Measurements from ENCODE around the gene AQP12B.

Gene AQP12B

GRCh38 chr2:240644859-240645301 lies 37.8 kb downstream of the AQP12B start:
- Mint-ChIP-seq H3K4me3 (no peak overlapping the region), H3K27me3 (peaks cover 23% of the 10 kb centered on the region), H3K9me3 (no peaks in the 10 kb centered on the region), H3K27ac (no peak overlapping the region), H3K4me1 (peaks cover 1% of the 10 kb centered on the region), H3K36me3 (ENCODE audit: low read depth) (no peaks in the 10 kb centered on the region)
- no peak for DNase-seq
- no peak for ATAC-seq

GRCh38 chr2:240644171-240644651 lies 38.5 kb downstream of the AQP12B start:
- Mint-ChIP-seq H3K4me3 (no peak overlapping the region), H3K27me3 (peaks cover 19% of the 10 kb centered on the region), H3K9me3 (no peaks in the 10 kb centered on the region), H3K36me3 (ENCODE audit: low read depth) (no peaks in the 10 kb centered on the region), H3K4me1 (peaks cover 1% of the 10 kb centered on the region), H3K27ac (no peak overlapping the region)
- no peak for ATAC-seq
- DNase-seq = no peak

DNA sequence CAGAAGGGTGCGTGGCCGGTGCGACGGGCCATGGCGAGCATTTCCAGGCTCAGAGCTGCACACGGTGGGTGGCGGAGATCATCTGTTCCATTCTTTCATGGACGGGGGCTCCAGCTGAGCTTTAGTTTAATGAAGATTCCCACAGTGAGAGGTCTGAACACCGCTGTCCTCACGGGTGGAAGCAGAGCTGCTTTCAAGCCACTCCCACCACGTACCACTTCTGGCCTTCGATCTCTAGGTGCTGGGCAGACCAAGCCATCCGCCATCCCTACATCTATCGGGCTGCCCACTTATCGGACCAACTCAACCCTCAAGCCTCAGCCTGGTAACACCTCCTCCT lies 38.9 kb downstream of the AQP12B start:
- ATAC-seq (no peak), DNase-seq (no peak)
- peaks cover 1% of the 10 kb centered on the region for H3K4me1 Mint-ChIP-seq
- H3K27ac Mint-ChIP-seq = no peak overlapping the region
- H3K27me3 Mint-ChIP-seq = peaks cover 15% of the 10 kb centered on the region
- H3K9me3 Mint-ChIP-seq = no peaks in the 10 kb centered on the region
- H3K4me3 Mint-ChIP-seq = no peak overlapping the region
- H3K36me3 Mint-ChIP-seq (ENCODE audit: low read depth) = no peaks in the 10 kb centered on the region

GRCh38 chr2:240643093-240643810 lies 39.4 kb downstream of the AQP12B start:
- H3K27ac Mint-ChIP-seq = no peak overlapping the region
- H3K4me3 Mint-ChIP-seq = no peak overlapping the region
- H3K27me3 Mint-ChIP-seq = peaks cover 9% of the 10 kb centered on the region
- H3K9me3 Mint-ChIP-seq = no peaks in the 10 kb centered on the region
- H3K36me3 Mint-ChIP-seq (ENCODE audit: low read depth) = no peaks in the 10 kb centered on the region
- DNase-seq (no peak), ATAC-seq (no peak)
- peaks cover 1% of the 10 kb centered on the region for H3K4me1 Mint-ChIP-seq

- Mint-ChIP-seq H3K4me1 (peaks cover 1% of the 10 kb centered on the region), H3K27ac (no peak overlapping the region), H3K9me3 (no peaks in the 10 kb centered on the region), H3K27me3 (peaks cover 5% of the 10 kb centered on the region), H3K36me3 (ENCODE audit: low read depth) (no peaks in the 10 kb centered on the region), H3K4me3 (no peak overlapping the region)
- no peak for DNase-seq
- ATAC-seq = no peak
These were observed 39.9 kb downstream of the AQP12B start for GRCh38 chr2:240642806-240643092.

- Mint-ChIP-seq H3K27ac (no peak overlapping the region), H3K36me3 (ENCODE audit: low read depth) (no peaks in the 10 kb centered on the region), H3K27me3 (peaks cover under 1% of the 10 kb centered on the region), H3K4me3 (no peak overlapping the region), H3K9me3 (no peaks in the 10 kb centered on the region), H3K4me1 (peaks cover 1% of the 10 kb centered on the region)
- ATAC-seq (no peak), DNase-seq (no peak)
These were observed 40.5 kb downstream of the AQP12B start for GRCh38 chr2:240642061-240642805.

DNA sequence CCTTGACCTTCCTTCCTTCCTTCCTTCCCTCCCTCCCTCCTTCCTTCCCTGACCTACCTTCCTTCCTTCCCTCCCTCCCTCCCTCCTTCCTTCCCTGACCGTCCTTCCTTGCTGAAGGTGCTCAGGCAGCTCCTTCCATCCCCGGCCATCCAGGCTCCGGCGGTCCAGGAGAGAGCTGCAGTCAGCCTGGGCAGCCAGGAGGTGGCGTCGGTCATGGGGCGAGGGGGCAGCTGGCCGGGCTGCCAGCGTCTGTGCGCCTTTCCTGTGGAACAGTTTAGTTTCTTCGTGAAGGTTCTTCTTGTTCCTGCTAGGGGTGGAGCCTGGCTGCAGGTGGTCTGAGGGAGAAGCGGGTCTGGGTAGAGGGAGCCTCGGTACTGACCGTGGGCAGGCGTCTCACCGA lies 41.7 kb downstream of the AQP12B start:
- Mint-ChIP-seq H3K36me3 (ENCODE audit: low read depth) (no peaks in the 10 kb centered on the region), H3K27ac (no peak overlapping the region), H3K4me1 (no peaks in the 10 kb centered on the region), H3K27me3 (no peaks in the 10 kb centered on the region), H3K4me3 (no peak overlapping the region), H3K9me3 (no peaks in the 10 kb centered on the region)
- ATAC-seq = no peak
- peak; percentile 50 for DNase-seq

- no peak for DNase-seq
- H3K36me3 Mint-ChIP-seq (ENCODE audit: low read depth) = no peaks in the 10 kb centered on the region
- no peak for ATAC-seq
- no peak overlapping the region for H3K27ac Mint-ChIP-seq
- H3K9me3 Mint-ChIP-seq = peaks cover 3% of the 10 kb centered on the region
- no peak overlapping the region for H3K4me3 Mint-ChIP-seq
- H3K4me1 Mint-ChIP-seq = no peaks in the 10 kb centered on the region
- no peaks in the 10 kb centered on the region for H3K27me3 Mint-ChIP-seq
These were observed 43.1 kb downstream of the AQP12B start for GRCh38 chr2:240639566-240639965.

- Mint-ChIP-seq H3K9me3 (peaks cover 10% of the 10 kb centered on the region), H3K4me1 (no peaks in the 10 kb centered on the region), H3K27ac (no peak overlapping the region), H3K36me3 (ENCODE audit: low read depth) (peaks cover 2% of the 10 kb centered on the region), H3K4me3 (no peak overlapping the region), H3K27me3 (no peaks in the 10 kb centered on the region)
- no peak for ATAC-seq
- no peak for DNase-seq
These were observed 44.0 kb downstream of the AQP12B start for GRCh38 chr2:240638512-240639160.

- ATAC-seq (no peak), DNase-seq (no peak)
- no peak overlapping the region for H3K27ac Mint-ChIP-seq
- H3K9me3 Mint-ChIP-seq = peaks cover 16% of the 10 kb centered on the region
- H3K4me3 Mint-ChIP-seq = no peak overlapping the region
- H3K4me1 Mint-ChIP-seq = no peaks in the 10 kb centered on the region
- H3K36me3 Mint-ChIP-seq (ENCODE audit: low read depth) = peaks cover 8% of the 10 kb centered on the region
- H3K27me3 Mint-ChIP-seq = no peaks in the 10 kb centered on the region
These were observed 44.8 kb downstream of the AQP12B start for GRCh38 chr2:240637901-240638345.

DNA sequence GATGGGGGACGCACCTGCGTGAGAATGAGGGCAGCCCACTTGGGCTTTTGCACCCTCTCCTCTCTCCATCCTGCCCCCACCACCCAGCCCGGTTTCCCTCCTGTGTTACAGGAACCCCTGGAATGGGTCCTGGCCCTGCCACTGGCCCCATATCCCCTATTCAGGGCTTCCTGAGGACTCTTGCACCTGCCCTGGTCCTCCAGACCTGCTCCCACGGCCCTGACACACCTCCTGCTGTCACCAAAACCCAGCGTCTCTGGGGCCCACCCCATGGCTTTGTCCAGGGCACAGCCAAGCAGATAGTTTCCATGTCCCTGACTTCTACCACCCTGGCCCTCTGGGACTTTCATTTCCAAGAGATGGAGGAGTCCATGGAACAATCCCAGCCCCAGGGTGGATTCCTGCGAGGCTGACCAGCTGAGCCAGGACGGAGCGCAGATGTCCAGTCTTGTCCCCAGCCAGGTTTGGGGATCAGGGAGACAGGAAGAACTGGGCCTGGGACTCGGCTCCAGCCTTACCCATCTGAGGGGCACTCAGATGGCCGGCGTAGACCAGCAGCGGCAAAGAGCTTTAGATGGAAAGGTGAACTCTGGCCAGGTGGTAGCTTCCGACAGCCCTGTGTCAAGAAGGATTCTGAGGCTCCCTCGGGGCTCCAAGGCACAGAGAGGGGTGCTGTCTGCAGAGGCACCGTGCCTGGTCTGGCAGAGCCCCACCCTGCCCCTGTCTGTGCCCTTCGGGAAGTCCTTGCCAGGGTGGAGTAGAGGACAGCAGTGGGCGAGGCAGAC lies 45.4 kb downstream of the AQP12B start:
- H3K4me1 Mint-ChIP-seq = no peaks in the 10 kb centered on the region
- peaks cover 22% of the 10 kb centered on the region for H3K9me3 Mint-ChIP-seq
- DNase-seq (no peak), ATAC-seq (no peak)
- H3K4me3 Mint-ChIP-seq = no peak overlapping the region
- no peak overlapping the region for H3K27ac Mint-ChIP-seq
- peaks cover 8% of the 10 kb centered on the region for H3K36me3 Mint-ChIP-seq (ENCODE audit: low read depth)
- no peaks in the 10 kb centered on the region for H3K27me3 Mint-ChIP-seq

GRCh38 chr2:240636563-240637115 lies 46.0 kb downstream of the AQP12B start:
- Mint-ChIP-seq H3K27me3 (no peaks in the 10 kb centered on the region), H3K9me3 (peaks cover 22% of the 10 kb centered on the region), H3K4me3 (no peak overlapping the region), H3K27ac (no peak overlapping the region), H3K36me3 (ENCODE audit: low read depth) (peaks cover 8% of the 10 kb centered on the region), H3K4me1 (no peaks in the 10 kb centered on the region)
- DNase-seq (no peak), ATAC-seq (no peak)

- Mint-ChIP-seq H3K27me3 (no peaks in the 10 kb centered on the region), H3K9me3 (peaks cover 22% of the 10 kb centered on the region), H3K36me3 (ENCODE audit: low read depth) (peaks cover 8% of the 10 kb centered on the region), H3K4me3 (no peak overlapping the region), H3K27ac (no peak overlapping the region), H3K4me1 (no peaks in the 10 kb centered on the region)
- DNase-seq = no peak
- ATAC-seq = no peak
These were observed 46.6 kb downstream of the AQP12B start for GRCh38 chr2:240635998-240636547.

All from activated naive CD8-positive, alpha-beta T cell treated with anti-CD3 and anti-CD28 coated beads, Interleukin-2, amount 50 U/mL, for 24 hours (primary cell).